ENCODE results near the gene ZNF578. TPM values are rescaled to one million over a fixed set of nuclear protein-coding genes. Genes with fewer than 3 reads are reported as not detected.

Gene ZNF578
- total and polyA plus RNA-seq, 2 of the 8 experiments (the other 6 are each of a cell fraction or from before 2014, with no cell fraction given): 1.6 to 4.2 TPM

DNA sequence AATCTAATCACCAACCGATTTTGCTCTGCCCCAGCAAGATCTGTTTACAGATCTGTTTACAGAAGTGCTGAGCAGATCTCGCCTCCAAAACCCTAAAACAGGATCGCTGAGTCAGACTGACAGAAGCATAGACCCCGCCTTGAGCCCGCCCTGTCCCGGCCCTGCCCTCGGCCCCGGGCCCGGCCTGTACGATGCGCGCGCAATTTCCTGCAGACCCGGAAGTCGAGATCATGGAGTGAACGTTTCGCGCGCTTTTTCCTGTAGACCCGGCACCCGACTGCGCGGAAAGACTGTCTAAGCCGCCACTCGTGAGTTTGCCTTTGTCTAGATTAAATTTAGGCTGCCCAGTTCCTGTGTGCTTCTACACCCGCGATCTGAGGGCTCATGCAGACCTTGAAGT is 24.4 kb upstream of the ZNF578 start, which contains the start of gene ZNF534:
ZNF534 (plus strand) TSS at position 212 of the 400 bp plus-strand sequence. CDS start 2,327 bp downstream, outside the sequence.
- no peak within 1 kb of the TSS for H3K27ac ChIP-seq (ENCODE audit: low read depth, low read length)
- no peak within 1 kb of the TSS for H4K91ac ChIP-seq (replicated peaks; ENCODE audit: insufficient read length, low read length)
- H3K4me2 ChIP-seq (ENCODE audit: insufficient read depth in 1 of 2, low read depth in 2 of 2, low read length in 2 of 2): no peak within 1 kb of the TSS
- no peak within 1 kb of the TSS for H3K4ac ChIP-seq (replicated peaks; ENCODE audit: insufficient read length, low read depth, low read length)
- no peaks in the 10 kb centered on the region for H3K79me1 ChIP-seq (ENCODE audit: low read depth, low read length)
- H3K27me3 ChIP-seq (replicated peaks in 1 of 4; ENCODE audit: control insufficient read depth in 3 of 4, extremely low read depth in 1 of 4, insufficient read depth in 3 of 4, low read length in 3 of 4): no peaks in the 10 kb centered on the region
- H3K79me2 ChIP-seq (ENCODE audit: control insufficient read depth in 1 of 2, insufficient read depth in 2 of 2, low read length in 2 of 2): no peaks in the 10 kb centered on the region
- H4K5ac ChIP-seq (ENCODE audit: insufficient read length, low read depth, low read length): no peak within 1 kb of the TSS
- H2BK12ac ChIP-seq (ENCODE audit: low read depth, low read length): no peak within 1 kb of the TSS
- no peak for FAIRE-seq
- no peak within 1 kb of the TSS for H2BK20ac ChIP-seq (ENCODE audit: low read length)
- H3K56ac ChIP-seq (replicated peaks; ENCODE audit: insufficient read length, low read depth, low read length): no peak within 1 kb of the TSS
- no peak within 1 kb of the TSS for H3K9ac ChIP-seq (replicated peaks in 1 of 4; ENCODE audit: extremely low read depth in 1 of 4, low read depth in 3 of 4, low read length in 3 of 4)
- H3K23ac ChIP-seq (ENCODE audit: insufficient read length): no peak within 1 kb of the TSS
- no peak within 1 kb of the TSS for H2BK15ac ChIP-seq (ENCODE audit: low read length)
- H3K18ac ChIP-seq (ENCODE audit: extremely low read depth, low read length): no peak within 1 kb of the TSS
- POLR2A ChIA-PET (ENCODE audit: partially characterized antibody): no interaction called here
- no peak within 1 kb of the TSS for H3K4me3 ChIP-seq (ENCODE audit: extremely low read depth in 1 of 4, insufficient read depth in 2 of 4, low read depth in 3 of 4, low read length in 4 of 4)
- no peak for DNase-seq (ENCODE audit: low read depth in 1 of 2, low spot score in 2 of 2)
- no peak within 1 kb of the TSS for H2AFZ ChIP-seq (ENCODE audit: low read length)
- no peaks in the 10 kb centered on the region for H4K20me1 ChIP-seq (replicated peaks in 1 of 2; ENCODE audit: control insufficient read depth in 1 of 2, insufficient read depth in 2 of 2, low read length in 2 of 2)
- no peak within 1 kb of the TSS for H2BK120ac ChIP-seq (replicated peaks; ENCODE audit: low read depth, low read length)
- no peak within 1 kb of the TSS for H2AK5ac ChIP-seq (ENCODE audit: low read depth, low read length)
- H4K8ac ChIP-seq (ENCODE audit: extremely low read depth, insufficient read depth, low read length): no peak within 1 kb of the TSS
- peaks cover 34 to 62% of the 10 kb centered on the region in 2 experiments for H3K9me3 ChIP-seq (ENCODE audit: insufficient read depth in 2 of 2, low read depth in 1 of 2, low read length in 1 of 2)
- H3K14ac ChIP-seq (ENCODE audit: insufficient read length): no peak within 1 kb of the TSS
- H3K4me1 ChIP-seq (replicated peaks in 1 of 4; ENCODE audit: control insufficient read depth in 3 of 4, insufficient read depth in 4 of 4, low read length in 3 of 4): no peaks in the 10 kb centered on the region
- CTCF ChIA-PET (ENCODE audit: partially characterized antibody): no interaction called here
- no peaks in the 10 kb centered on the region for H3K36me3 ChIP-seq (ENCODE audit: control insufficient read depth in 2 of 4, insufficient read depth in 4 of 4, low read length in 3 of 4)
- 98% methylated on average over 21 of the region's 27 CpGs; no CpG with 5 or more reads in 1 of the 2 experiments for WGBS, 2 experiments (ENCODE audit: extremely low coverage in 1 of 2, insufficient coverage in 1 of 2, insufficient read length in 1 of 2, insufficient replicate concordance in 2 of 2, low coverage in 1 of 2, low lambda C conversion rate in 2 of 2, missing lambda C conversion rate in 1 of 2)
- H3K23me2 ChIP-seq (ENCODE audit: low read depth, low read length): no peaks in the 10 kb centered on the region
- H2BK5ac ChIP-seq (ENCODE audit: low read depth, low read length): no peak within 1 kb of the TSS
- no peak for TF ChIP-seq HDAC6 (IDR thresholded peaks at IDR 0.05; ENCODE audit: low read depth, low read length)
- TF ChIP-seq SAP30 (IDR thresholded peaks at IDR 0.05; ENCODE audit: insufficient read depth, insufficient replicate concordance, low read length): no peak
- TF ChIP-seq CREB1 (IDR thresholded peaks at IDR 0.05): no peak
- no peak for TF ChIP-seq CEBPB (IDR thresholded peaks at IDR 0.05; ENCODE audit: low read depth, low read length)
- TF ChIP-seq SP2 (IDR thresholded peaks at IDR 0.05; ENCODE audit: low read length): no peak
- TF ChIP-seq, protein P1, sequence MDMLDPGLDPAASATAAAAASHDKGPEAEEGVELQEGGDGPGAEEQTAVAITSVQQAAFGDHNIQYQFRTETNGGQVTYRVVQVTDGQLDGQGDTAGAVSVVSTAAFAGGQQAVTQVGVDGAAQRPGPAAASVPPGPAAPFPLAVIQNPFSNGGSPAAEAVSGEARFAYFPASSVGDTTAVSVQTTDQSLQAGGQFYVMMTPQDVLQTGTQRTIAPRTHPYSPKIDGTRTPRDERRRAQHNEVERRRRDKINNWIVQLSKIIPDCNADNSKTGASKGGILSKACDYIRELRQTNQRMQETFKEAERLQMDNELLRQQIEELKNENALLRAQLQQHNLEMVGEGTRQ (IDR thresholded peaks at IDR 0.05; ENCODE audit: low read length): no peak
- TF ChIP-seq SIN3A (conservative IDR thresholded peaks at IDR 0.05 in 1 of 2, IDR thresholded peaks at IDR 0.05 in 1 of 2; ENCODE audit: low read depth in 1 of 2, low read length in 2 of 2): no peak
- no peak for TF ChIP-seq RXRA (IDR thresholded peaks at IDR 0.05; ENCODE audit: insufficient read depth, low read depth, low read length)
- no peak for TF ChIP-seq JUN (IDR thresholded peaks at IDR 0.05; ENCODE audit: low read depth, low read length)
- no peak for TF ChIP-seq SIRT6 (IDR thresholded peaks at IDR 0.05; ENCODE audit: low read length)
- TF ChIP-seq BRCA1 (IDR thresholded peaks at IDR 0.05; ENCODE audit: low read depth, low read length): no peak
- TF ChIP-seq TCF12 (IDR thresholded peaks at IDR 0.05; ENCODE audit: low read depth, low read length): no peak
- TF ChIP-seq, protein P2, sequence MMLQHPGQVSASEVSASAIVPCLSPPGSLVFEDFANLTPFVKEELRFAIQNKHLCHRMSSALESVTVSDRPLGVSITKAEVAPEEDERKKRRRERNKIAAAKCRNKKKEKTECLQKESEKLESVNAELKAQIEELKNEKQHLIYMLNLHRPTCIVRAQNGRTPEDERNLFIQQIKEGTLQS (IDR thresholded peaks at IDR 0.05; ENCODE audit: insufficient read depth, low read depth, low read length): no peak
- TF ChIP-seq RFX5 (IDR thresholded peaks at IDR 0.05; ENCODE audit: borderline replicate concordance, low read depth, low read length): no peak

Data from H1 (cell line).